Measurements from ENCODE around the gene GDF2.
A peak's percentile ranks its signal among the peaks of the same experiment; 100 is the strongest.

GDF2 gene

DNA sequence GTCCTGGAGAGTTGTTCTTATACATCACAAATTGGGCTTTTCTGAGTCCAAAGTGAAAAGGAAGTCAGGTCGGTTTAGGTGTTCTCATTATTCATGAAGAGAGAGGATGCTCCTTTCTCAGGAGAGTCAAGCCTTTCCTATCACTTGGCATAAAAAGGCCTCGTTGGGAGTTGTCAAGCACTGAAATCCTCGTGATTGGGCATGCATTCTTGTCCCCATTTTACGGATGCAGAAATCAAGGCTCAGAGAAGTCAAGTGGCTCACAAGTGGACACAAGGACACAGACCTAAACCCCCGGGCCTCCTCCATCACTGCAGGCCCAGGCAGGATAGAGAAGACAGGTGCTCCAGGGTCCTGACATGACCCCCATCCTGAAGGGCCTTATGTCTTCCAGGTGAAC, 34.5 kb downstream of the GDF2 start:
- DNase-seq = no peak

DNA sequence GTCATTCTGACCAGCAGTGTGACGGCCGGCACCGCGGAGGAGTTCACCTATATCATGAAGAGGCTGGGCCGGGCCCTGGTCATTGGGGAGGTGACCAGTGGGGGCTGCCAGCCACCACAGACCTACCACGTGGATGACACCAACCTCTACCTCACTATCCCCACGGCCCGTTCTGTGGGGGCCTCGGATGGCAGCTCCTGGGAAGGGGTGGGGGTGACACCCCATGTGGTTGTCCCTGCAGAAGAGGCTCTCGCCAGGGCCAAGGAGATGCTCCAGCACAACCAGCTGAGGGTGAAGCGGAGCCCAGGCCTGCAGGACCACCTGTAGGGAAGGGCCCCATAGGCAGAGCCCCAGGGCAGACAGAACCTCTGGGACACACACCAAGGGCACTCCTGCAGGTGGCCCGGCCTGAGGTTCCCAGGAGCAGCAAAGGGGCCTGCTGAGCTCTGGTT, 34.9 kb downstream of the GDF2 start:
- DNase-seq = no peak

DNA sequence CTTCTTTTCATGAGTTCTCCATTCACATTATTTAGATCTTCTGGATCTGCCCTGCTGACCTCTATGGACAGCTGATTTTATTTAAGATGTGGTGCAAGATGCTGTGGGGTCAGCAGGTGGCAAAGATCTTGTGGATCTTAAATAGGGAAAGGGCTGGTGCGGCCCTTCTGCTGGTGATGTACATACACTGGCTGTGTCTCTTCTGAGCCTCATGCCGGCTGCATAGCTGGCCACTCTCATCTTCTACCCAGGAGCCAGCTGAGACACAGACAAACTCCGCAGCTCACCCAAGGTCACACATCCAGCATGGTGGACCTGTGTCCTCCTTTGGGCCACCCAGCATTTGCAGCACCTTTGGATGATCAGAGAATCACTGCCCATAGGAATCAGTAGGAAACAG, 35.7 kb downstream of the GDF2 start:
- DNase-seq = no peak

DNA sequence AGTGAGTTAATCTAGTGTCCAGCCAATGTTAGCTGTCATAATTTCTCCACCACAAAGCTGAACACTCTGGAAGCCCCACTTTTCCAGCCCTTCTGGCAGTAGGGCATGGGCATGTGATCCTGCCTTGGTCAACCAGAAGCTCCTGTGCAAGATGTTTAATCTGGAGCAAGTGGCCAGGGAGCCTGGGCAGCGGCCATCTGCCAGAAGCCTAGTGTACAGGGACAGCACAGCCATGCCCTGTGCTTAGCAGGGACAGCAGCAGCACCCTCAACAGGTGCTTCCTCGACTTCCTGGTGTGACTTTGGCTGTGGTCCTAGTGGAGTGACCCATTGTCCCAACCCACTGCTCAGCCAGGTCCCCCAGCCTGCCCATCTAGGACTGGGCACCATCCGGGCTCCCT, 36.2 kb downstream of the GDF2 start:
- DNase-seq = no peak

DNA sequence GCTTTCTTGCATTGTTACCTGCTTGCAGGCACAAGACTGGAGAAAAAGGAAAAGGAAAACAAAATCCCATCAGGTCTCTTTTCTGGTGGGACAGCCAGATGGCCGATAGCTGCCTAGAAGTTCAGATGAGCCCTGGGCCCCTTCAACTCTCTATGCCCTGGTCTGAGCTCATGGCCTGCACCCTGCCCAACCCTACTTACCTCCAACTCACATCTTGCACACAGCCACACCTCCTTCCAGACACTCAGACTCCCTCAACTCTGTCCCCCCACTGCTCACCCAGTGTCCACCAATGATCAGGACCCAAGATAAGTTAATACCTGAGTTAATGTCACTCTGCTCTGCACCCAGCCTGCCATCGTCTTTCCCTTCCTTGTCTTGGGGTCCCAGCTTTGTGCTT, 36.8 kb downstream of the GDF2 start:
- no peak for DNase-seq

DNA sequence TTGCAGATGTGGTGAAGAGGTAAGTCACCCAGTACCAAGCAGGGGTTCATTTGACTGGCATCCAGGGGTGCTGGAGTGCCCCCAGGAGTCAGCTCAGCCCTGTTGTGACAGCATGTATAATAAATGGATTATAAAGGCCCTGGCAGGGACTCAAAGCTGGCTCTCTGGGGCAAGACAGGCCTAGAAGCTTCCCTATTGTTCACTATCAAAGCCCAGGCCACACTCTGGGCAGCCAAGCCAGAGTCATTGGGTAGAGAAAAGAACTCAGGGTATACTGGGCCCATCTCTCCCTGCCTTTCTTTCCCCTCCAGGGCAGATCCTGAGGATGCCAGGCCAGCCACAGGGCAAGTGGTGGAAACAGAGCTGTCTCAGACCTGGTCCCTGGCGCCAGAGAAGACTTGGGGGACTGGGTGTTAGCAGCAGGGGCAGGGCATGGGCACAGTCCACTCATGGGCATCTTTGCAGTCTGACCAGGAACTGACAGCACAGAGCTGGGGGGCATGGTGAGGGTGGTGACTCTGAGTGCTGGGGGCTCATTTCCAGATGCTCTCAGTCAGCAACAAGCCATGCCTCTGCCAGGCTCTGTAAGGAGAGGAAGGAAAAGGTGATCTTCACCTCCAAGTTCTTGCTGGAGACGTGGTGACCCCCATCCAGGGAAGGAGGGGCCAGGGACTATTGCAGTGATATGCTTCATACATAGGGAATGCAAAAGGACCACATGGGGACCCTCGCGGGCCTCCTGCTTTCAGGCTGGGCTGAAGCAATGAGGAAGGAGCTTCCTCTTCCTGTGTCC, 37.6 kb downstream of the GDF2 start:
- DNase-seq = no peak

DNA sequence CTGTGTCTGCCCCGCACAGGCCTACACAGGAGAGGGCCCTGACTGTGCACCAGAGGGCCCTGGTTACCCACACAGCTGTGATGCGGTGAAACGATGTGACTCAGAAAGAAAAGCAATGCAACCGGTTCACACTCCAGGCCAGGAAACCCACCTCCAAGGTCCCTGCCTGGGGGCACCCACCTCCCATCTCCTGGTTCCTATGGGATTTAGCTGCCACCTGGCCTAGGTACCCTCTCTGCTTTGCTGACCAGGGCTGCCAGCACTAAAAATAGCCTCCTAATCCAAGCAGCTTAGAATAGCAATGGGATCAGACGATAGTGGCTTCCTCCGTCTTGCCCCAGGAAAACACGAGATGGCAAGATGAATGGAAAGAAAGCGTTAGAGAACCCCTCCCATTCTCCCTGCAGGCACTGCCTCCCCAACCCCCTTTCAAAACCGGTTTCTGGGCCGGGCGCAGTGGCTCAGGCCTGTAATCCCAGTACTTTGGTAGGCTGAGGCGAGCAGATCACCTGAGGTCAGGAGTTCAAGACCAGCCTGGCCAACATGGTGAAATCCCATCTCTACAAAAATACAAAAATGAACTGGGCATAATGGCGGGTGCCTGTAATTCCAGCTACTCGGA, 38.3 kb downstream of the GDF2 start:
- no peak for DNase-seq

DNA sequence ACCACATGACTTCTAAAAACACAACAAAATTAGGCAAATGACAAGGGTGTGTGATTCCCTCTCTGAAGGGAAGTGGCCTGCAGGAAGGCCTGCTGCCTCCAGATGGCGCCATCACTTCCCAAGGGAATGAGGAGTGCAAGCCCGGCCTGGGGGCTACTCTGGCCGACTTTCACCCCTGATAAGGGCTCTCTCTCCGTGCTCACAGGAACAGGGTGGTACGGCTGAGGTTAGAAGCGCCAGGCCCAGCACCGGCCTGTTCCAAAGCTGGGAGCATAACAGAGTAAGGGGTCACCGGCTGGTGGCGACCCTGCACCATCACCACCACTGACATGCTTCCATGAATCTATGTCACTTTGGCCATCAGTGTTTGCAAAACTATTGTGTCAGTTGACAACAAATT, 39.0 kb downstream of the GDF2 start:
- DNase-seq = peak; percentile 66

DNA sequence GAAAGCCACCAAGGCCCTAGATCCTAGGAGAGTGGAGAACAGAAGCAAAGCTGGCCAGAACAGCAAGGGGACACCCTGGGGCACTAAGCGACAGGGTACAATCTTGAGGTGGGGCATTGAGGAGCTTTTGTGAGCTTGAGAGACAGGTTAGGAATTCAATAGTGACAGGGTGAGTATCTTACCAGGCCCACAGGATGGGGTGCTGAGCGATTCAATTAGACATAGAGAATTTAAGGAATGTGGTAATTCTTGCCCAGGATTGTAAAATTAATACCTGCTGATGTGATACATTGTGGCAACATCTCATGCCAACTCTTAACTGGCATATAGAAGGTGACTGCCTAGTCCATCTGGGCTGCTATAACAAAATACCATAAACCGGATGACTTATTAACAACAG, 39.9 kb downstream of the GDF2 start:
- no peak for DNase-seq

DNA sequence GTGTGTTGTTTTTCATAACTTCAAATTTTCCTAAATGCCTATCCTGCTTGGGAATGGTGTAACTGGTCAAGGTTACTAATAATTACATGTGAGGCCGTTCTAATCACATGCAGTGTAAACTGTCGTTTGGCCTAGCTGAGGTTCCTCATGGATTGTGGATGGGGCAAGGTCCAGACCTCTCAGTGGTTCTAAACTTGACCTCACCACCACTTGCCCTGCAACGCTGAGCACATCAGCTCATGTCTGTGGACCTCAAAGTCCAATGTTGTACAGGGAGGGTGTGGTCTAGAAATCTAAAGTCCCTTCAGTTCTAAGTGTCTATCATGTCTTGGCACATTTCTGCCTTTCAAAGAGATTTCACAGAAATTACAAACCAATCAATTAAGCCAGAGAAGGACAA, 41.5 kb downstream of the GDF2 start:
- no peak for DNase-seq

DNA sequence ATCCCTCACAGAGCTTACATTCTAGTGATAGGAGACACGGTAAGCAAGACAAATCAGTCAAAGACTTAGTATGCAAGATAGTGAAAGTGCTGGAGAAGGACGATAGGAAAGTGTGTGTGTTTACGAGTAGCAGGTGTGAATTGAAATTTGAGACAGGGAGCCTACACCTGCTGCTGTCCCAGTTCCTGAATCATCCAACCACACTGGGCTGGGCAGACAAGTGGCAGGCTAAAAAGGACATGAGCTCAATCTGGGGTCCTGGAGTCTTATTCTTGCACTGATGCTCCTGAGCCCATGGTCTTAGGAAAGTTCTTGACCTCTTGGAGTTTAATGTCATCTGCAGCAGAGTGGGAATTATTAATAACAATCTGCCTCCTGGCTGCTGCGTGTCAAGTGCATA, 42.1 kb downstream of the GDF2 start:
- no peak for DNase-seq

DNA sequence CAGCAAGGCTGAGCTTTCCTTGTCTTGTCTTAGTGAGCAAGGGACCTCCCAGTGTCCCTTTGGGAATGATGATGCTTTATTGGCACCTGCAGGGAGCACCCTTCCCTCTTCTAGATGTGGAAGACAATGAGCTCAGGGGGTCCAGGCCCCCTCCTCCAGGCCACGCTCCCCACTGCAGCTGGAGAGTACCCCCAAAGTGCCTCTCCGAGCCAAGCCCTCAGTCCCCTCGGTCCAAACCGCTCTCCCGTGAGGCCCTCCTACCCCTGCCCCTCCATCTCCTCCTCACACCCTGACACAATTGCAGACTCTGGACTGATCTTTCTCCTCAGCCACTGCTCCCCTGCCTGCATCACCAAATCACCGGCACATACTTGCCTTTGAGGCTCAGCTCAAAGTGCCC, 42.7 kb downstream of the GDF2 start:
- DNase-seq = no peak

DNA sequence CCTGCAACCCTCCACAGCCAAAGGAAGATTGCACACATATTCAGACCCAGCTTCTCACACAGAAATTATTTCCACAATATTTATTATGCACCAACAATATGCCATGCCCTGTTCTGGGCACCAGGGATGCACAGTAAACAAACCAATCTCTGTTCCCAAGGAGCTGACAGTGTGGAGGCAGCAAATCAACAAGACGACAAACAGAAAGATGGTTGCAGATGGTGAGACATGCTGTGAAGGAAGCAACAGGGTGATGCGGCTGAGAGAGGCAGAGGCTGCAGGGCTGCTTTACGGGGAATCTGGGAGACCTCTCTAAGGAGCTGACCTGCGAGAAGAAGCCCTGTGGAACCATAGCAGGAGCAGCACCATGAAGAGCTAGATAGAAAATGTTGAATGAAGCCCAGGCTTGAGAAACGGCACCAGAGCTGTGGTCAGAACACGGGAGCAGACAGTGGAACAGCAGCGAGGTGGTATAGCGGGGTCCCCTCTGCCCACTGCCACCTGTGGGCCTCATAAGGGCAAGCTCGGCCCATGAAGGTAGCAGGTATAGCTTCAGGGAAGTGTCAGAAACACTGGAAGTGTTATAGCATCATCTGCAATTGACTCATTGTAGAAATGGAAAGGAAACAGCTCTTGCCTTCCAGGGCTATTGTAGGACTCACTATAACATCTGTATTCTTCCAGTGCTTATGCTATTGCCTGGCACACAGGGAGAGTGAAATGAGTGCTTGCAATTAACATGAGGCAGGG, 43.4 kb downstream of the GDF2 start:
- no peak for DNase-seq

DNA sequence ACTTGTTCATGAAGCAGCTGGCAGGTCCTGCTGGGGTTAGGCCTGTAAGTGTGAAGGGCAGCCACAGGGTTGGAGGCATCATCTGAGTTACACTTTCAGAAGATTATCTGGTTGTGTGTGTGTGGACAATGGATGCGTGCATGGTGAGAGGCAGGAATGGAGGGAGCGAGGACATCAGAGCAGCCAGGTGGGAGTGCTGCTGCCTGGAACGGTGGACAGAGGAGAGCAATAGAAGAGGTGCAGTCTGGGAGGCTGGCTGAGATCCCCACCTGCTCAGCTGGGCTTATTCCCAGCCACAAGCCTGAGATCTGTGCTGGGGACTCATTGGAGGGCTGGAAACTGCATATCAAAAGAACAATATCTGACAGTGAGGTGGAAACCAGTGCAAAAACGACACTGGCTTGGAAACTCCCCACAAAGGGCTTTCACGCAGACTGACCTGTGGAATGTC, 44.0 kb downstream of the GDF2 start:
- no peak for DNase-seq

DNA sequence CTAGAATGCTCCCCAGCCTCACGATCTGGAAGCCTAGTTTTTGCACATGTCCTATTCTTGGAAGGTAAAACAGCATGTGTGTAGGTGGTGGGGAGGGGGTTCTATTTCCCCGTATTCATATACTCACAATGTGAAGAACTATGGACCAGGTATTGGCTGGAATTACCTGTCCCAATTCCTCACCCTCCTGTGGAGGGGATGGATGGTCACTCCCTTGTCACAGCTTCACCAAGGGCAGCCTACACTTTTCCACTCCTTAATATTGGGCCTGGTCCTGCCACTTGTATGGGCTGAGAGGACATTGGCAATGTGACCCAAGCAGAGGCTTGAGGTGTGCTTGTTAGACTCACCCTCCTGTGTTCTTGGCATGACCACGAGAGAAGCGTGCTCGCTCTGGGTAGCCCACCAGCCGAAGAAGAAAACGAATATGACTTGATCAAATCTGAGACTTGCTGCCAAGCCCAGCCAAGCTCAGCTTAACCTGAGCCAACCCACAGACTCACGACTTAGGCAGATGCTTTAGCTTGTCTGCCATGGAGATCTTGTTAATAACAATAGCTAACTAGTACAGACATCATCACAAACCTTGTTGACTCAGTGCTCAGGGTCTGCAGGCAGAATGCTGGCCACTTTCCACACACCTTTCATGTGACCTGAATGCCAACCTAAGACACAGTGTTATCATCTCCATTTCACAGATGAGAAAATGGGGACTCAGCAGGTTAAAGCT, 44.6 kb downstream of the GDF2 start:
- DNase-seq = no peak

DNA sequence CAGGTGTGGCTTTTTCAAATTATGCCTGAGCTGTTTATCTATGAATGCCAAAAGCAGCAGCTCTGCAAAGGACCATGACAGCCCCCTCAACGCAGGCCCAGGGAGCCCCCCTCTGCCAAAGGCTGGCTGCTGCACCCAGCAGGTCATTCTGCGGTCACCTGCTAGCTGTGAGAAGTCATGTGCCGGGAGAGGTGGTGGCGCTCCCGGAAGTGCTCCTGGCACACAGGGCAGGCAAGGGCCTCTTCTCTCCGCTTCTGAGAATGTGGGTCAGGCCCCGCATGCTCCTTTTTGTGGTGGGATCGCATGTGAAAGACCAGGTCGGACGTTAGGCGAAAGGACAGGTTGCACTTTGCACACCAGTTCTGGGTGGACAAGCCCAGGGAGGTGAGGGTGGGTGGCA, 45.4 kb downstream of the GDF2 start:
- no peak for DNase-seq

DNA sequence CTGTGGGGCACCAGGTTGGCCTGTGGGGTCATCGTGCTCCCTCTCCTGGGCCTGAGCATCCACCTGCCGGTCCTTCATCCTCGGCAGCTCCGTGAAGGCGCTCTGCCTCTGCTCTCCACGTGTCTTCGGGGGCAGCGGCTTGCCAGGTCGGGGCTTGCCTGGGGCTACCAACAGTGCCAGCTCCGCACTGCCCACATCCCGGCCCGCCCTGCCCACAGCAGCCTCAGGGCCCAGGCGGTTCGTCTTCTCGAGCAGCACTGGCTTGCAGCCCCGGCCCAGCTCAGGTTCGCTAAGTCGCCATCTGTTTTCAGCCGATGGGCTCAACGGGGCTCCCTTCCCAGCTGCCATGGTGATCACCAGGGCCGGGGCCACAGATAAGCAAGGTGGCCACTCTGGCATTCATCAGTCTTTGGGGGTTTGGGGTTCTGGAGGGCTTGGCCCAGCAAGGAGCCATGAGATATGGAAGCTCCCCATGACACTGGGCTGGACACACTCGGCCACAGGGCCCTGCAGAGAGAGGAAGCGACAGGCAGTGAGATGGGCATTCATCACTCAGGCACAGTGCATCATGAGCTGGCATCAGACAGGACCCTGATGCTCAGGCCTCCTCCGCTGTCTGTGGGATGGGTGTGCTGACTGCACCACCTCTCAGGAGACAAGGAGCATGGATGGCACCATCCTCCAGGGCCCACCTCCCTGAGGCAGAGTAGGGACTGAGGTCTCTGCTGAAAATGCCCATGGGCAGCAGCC, 46.4 kb downstream of the GDF2 start:
- no peak for DNase-seq

DNA sequence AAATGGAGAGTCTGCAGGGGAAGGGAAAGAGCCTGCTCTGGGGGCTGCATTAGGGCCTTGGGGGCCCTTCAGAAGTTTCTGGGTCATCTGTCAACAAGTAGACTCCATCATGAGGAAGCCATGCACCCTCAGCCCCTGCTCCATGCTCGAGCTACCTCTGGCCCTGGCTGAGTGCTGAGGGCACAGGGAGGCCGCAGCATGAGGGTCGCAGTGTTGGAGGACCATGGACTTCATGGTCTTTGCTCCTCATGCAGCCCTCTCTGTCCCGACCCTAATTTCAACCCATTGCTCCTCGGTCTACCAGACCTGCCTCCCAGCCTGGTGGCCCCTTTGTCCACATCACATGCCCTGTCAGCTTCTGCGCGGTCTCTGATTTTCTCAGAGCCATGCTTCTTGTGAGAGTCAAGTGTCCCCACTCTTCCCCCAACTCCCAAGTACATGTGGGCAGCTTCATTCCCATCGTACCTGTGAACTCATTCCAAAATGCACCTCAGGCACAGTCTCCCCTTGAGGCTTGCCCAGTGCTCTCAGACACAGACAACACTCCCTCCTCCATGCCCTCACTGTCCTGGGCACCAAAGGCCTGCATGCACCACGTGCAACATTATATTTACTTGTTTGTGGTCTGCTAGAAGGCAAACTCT, 47.1 kb downstream of the GDF2 start:
- no peak for DNase-seq

DNA sequence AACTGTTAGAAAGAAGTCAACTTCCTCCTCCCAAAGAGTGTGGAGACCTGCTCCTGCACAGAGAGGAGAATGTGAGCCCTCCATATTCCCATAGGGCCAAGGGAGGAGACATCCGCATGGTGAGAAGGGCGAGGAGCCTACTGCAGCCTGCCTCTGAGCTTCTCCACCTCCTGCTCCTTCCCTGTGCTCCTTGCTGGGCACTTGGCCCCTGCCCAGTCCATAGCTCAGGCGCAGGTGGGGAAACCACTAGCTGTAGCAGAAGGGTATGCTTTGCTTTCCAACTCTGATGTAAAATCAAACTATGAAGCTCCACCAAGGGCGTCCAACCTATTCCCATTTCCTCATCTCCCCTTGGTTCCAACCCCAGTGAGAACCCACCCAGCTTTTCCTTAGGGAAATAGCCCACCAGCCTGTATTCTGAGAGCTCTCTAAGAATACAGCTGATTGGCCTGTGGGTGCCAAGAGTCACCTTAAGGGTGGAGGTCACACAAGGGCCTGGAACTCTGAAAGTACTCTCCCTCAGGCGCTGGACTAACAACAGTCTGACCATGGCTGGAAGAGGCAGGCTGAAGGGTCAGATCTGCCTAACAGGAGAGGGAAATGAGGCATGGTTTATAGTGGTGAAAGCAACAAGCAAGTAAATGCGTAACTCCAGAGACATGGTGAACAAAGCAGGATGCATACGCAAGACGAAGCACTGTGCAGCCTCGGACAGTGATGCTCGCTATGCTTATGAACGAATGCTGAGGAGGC, 47.9 kb downstream of the GDF2 start:
- DNase-seq = no peak

DNA sequence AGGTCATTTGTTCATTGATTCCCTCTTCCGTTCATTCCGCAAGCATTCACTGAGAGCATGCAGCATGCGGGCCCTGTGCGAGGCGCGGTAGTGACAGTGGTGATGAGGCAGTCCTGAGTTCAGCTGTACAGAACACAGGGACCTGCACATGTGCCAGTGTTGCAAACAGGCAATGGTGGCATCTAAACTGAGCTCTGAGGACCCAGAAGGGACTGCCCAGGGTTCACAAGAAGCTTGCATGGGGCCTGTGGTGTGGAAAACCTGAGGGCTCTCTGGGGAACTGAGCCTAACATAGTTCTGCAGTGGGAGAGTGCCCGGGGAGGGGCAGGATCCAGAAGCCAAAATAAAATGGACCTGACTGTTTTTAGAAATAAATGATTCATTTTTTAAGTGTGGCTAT, 48.6 kb downstream of the GDF2 start:
- DNase-seq = no peak
